Stomach (tissue), 9 donors: ENCODE data around the gene CDC42BPB. TPM values are rescaled to one million over a fixed set of nuclear protein-coding genes. Genes with fewer than 3 reads are reported as not detected.

Source experiments
- DNase-seq, 2 donors: peaks; one replicate each; pipeline versions ENCODE4 v3.0.0 to v3.0.0-alpha.2; 2013 to 2019
- H3K27ac ChIP-seq, 5 donors: fragments of 200-600 bp in 4 of 5; sonication (generic) in 4 of 5; one replicate each; pipeline ENCODE4 v1.5.1; 2013 to 2019; ENCODE audit warnings: mild to moderate bottlenecking in 1 of 5, moderate library complexity in 1 of 5
- H3K27me3 ChIP-seq, 3 donors: fragments of 200-600 bp; sonication (generic); one replicate each; pipeline ENCODE4 v1.5.1; 2017 to 2019; ENCODE audit warnings: mixed run types in 1 of 3
- H3K36me3 ChIP-seq, 4 donors: fragments of 200-600 bp; sonication (generic); 1 replicate in 3 of 4; 2 replicates in 1 of 4; pipeline ENCODE4 v1.5.1; 2016 to 2019
- H3K4me1 ChIP-seq, 4 donors: fragments of 200-600 bp; sonication (generic); one replicate each; pipeline ENCODE4 v1.5.1; 2016 to 2019
- H3K4me3 ChIP-seq, 4 donors: fragments of 200-600 bp; sonication (generic) in 3 of 4; one replicate each; pipeline ENCODE4 v1.5.1; 2016 to 2019; ENCODE audit warnings: mild to moderate bottlenecking in 1 of 4
- H3K9me3 ChIP-seq, 4 donors: fragments of 200-600 bp; sonication (generic); one replicate each; pipeline ENCODE4 v1.5.1; 2016 to 2019
- EP300 ChIP-seq: sonication (generic); formaldehyde crosslinking; IDR thresholded peaks from one replicate; pipeline ENCODE4 v1.6.1; 2017; ENCODE audit warnings: antibody characterized with exemption
- POLR2A ChIP-seq, 4 donors: fragments of 450-650 bp; IDR thresholded peaks; one replicate each; pipeline ENCODE4 v1.6.1; 2016; ENCODE audit warnings: antibody characterized with exemption in 4 of 4, control low read depth in 2 of 4, mild to moderate bottlenecking in 1 of 4, moderate library complexity in 1 of 4
- POLR2AphosphoS5 ChIP-seq, 3 donors: sonication (generic); formaldehyde crosslinking; IDR thresholded peaks; one replicate each; pipeline ENCODE4 v1.6.1; 2016; ENCODE audit warnings: antibody characterized with exemption in 3 of 3
- WGBS, 5 donors: extraction: QIAGEN DNeasy Blood & Tissue Kit in 3 of 5; methylation state at CpG; one replicate each; pipeline versions ENCODE4 v1.1.5 to v1.1.7; 2013 to 2018; 5-methylcytosine and 5-hydroxymethylcytosine counted together
- intact Hi-C: fragments of 100-400 bp; cut with DNase I; formaldehyde crosslinking; loops from one replicate; pipeline ENCODE4 v1.15.1; 2023; ENCODE audit warnings: low total_unique reads
- polyA plus RNA-seq, 3 donors: library from polyadenylated mRNA; stranded (reverse); fragments of 200-250 nt; gene quantifications; one replicate each; pipeline ENCODE4 v1.2.3, GENCODE V29; 2013
- total RNA-seq, 5 donors: library from RNA; depleted of rRNA; stranded (reverse); fragments of >200 nt; gene quantifications; one replicate each; pipeline versions ENCODE4 v1.1.0 to v1.2.3, GENCODE V29; 2014 to 2016
- TF ChIP-seq, protein P1 (sequence below), 7 experiments: fragments of 450-650 bp in 4 of 7; fragments of 200-600 bp in 3 of 7; sonication (generic) in 3 of 7; IDR thresholded peaks; one replicate each; pipeline ENCODE4 v1.5.1; 2016 to 2019; ENCODE audit warnings: antibody characterized with exemption in 7 of 7, control low read depth in 2 of 7, mild to moderate bottlenecking in 1 of 7
- donor health status: healthy with polysubstance abuse.
- donor health status: Bipolar disorder and iron deficiency.
- donor health status: healthy.

The CDC42BPB gene
- total and polyA plus RNA-seq, 8 donors: 16.3 to 400 (median 127) TPM

- Histone ChIP-seq H3K36me3 (peaks cover 6 to 79% (median 59%) of the 10 kb centered on the region in 4 donors), H3K9me3 (no peaks in the 10 kb centered on the region), H3K27me3 (no peaks in the 10 kb centered on the region), H3K27ac (no peak overlapping the region), H3K4me1 (no peaks in the 10 kb centered on the region), H3K4me3 (no peak overlapping the region)
- intact Hi-C loops: no loop called here
- DNase-seq: no peak
- TF ChIP-seq, protein P1, sequence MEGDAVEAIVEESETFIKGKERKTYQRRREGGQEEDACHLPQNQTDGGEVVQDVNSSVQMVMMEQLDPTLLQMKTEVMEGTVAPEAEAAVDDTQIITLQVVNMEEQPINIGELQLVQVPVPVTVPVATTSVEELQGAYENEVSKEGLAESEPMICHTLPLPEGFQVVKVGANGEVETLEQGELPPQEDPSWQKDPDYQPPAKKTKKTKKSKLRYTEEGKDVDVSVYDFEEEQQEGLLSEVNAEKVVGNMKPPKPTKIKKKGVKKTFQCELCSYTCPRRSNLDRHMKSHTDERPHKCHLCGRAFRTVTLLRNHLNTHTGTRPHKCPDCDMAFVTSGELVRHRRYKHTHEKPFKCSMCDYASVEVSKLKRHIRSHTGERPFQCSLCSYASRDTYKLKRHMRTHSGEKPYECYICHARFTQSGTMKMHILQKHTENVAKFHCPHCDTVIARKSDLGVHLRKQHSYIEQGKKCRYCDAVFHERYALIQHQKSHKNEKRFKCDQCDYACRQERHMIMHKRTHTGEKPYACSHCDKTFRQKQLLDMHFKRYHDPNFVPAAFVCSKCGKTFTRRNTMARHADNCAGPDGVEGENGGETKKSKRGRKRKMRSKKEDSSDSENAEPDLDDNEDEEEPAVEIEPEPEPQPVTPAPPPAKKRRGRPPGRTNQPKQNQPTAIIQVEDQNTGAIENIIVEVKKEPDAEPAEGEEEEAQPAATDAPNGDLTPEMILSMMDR (IDR thresholded peaks at IDR 0.05): no peak
- TF ChIP-seq EP300 (no peak), POLR2AphosphoS5 (IDR thresholded peaks at IDR 0.05) (no peak), POLR2A (IDR thresholded peaks at IDR 0.05) (no peak)
- WGBS, 5 donors: 96 to 98% (median 97%) methylated on average over 17 to 22 of the region's 22 CpGs
Measured at GRCh38 chr14:102885737-102886447, 171.5 kb downstream of the CDC42BPB start.

DNA sequence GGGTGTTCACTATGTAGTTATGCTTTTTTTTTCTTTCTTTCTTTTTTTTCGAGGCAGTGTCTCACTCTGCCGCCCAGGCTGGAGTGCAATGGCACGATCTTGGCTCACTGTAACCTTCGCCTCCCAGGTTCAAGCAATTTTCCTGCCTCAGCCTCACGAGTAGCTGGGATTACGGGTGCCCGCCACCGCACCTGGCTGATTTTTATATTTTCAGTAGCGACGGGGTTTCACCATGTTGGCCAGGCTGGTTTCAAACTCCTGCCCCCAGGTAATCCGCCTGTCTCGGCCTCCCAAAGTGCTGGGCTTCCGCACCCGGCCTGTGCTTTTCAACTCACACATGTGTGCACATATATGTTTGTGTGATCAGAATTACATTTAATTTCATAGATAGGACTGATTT lies 173.8 kb downstream of the CDC42BPB start:
- no peaks in the 10 kb centered on the region for H3K4me1 ChIP-seq
- peaks cover 6 to 69% (median 51%) of the 10 kb centered on the region in 4 donors for H3K36me3 ChIP-seq
- intact Hi-C loops: no loop called here
- 96 to 98% (median 96%) methylated on average over 14 of the region's 14 CpGs for WGBS, 5 donors
- no peak for DNase-seq
- no peaks in the 10 kb centered on the region for H3K27me3 ChIP-seq
- no peaks in the 10 kb centered on the region for H3K9me3 ChIP-seq
- no peak overlapping the region for H3K4me3 ChIP-seq
- TF ChIP-seq POLR2A (IDR thresholded peaks at IDR 0.05) (no peak), EP300 (no peak), POLR2AphosphoS5 (IDR thresholded peaks at IDR 0.05) (no peak)
- TF ChIP-seq, protein P1 (IDR thresholded peaks at IDR 0.05): no peak
- no peak overlapping the region for H3K27ac ChIP-seq

GRCh38 chr14:102883089-102883541 lies 174.2 kb downstream of the CDC42BPB start:
- 83 to 95% (median 94%) methylated on average over 5 of the region's 5 CpGs for WGBS, 5 donors
- no peak overlapping the region for H3K27ac ChIP-seq

More at GRCh38 chr14:102883089-102883541, 174.2 kb downstream of the CDC42BPB start:
- H3K27me3 ChIP-seq: no peaks in the 10 kb centered on the region
- TF ChIP-seq, protein P1 (IDR thresholded peaks at IDR 0.05): no peak
- TF ChIP-seq EP300 (no peak), POLR2A (IDR thresholded peaks at IDR 0.05) (no peak), POLR2AphosphoS5 (IDR thresholded peaks at IDR 0.05) (no peak)
- H3K4me1 ChIP-seq: no peaks in the 10 kb centered on the region
- peaks cover 6 to 66% (median 50%) of the 10 kb centered on the region in 4 donors for H3K36me3 ChIP-seq
- no peak overlapping the region for H3K4me3 ChIP-seq
- no peak for DNase-seq
- H3K9me3 ChIP-seq: no peaks in the 10 kb centered on the region
- intact Hi-C loops: no loop called here

Other genes with a start within 250 kb of the CDC42BPB start
- 100 to 1,000 TPM in 2 of 5 donors, 10 to 100 TPM in 1, 1 to 10 TPM in 2; 1.3 to 781 (median 21.7) TPM for gene AMN, start 134.9 kb downstream of the CDC42BPB start, total RNA-seq
- gene AMN, start 134.9 kb downstream of the CDC42BPB start, polyA plus RNA-seq: 10 to 100 TPM in 2 of 3 donors, 1 to 10 TPM in 1; 3.2 to 14.7 (median 12.8) TPM
- not detected for gene LBHD2, start 26.7 kb upstream of the CDC42BPB start, total RNA-seq
- gene LBHD2, start 26.7 kb upstream of the CDC42BPB start, polyA plus RNA-seq: not detected
- 10 to 100 TPM in 3 of 5 donors, 1 to 10 TPM in 2; 1.3 to 82.8 (median 38.5) TPM for gene EXOC3L4, start 37.2 kb upstream of the CDC42BPB start, total RNA-seq
- gene EXOC3L4, start 37.2 kb upstream of the CDC42BPB start, polyA plus RNA-seq: 10 to 100 TPM in 2 of 3 donors, 1 to 10 TPM in 1; 9.9 to 21.6 (median 10.8) TPM
- gene TNFAIP2, start 65.9 kb upstream of the CDC42BPB start, total RNA-seq: 100 to 1,000 TPM in 2 of 5 donors, 10 to 100 TPM in 3; 30.7 to 279 (median 48.7) TPM
- 100 to 1,000 TPM in 1 of 3 donors, 10 to 100 TPM in 2; 63.8 to 211 (median 82.2) TPM for gene TNFAIP2, start 65.9 kb upstream of the CDC42BPB start, polyA plus RNA-seq